Glutamatergic neuron (in vitro differentiated cells): Measurements from ENCODE around the gene HTR1D. TPM values are rescaled to one million over a fixed set of nuclear protein-coding genes. Genes with fewer than 3 reads are reported as not detected.

Experiments
- DNase-seq: peaks from one replicate; pipeline ENCODE4 v3.0.0; 2022
- H3K27ac Mint-ChIP-seq: one replicate; pipeline ENCODE4 v1.8.0; 2020; ENCODE audit warnings: mild to moderate bottlenecking, mixed read lengths, inconsistent platforms; ENCODE audit not compliant: unreplicated experiment
- H3K27me3 Mint-ChIP-seq: one replicate; pipeline ENCODE4 v1.8.0; 2020; ENCODE audit warnings: mild to moderate bottlenecking, moderate library complexity, mixed read lengths, inconsistent platforms; ENCODE audit not compliant: unreplicated experiment
- H3K36me3 Mint-ChIP-seq: one replicate; pipeline ENCODE4 v1.8.0; 2020; ENCODE audit warnings: mild to moderate bottlenecking, mixed read lengths, inconsistent platforms; ENCODE audit not compliant: unreplicated experiment
- H3K4me1 Mint-ChIP-seq: one replicate; pipeline ENCODE4 v1.8.0; 2020; ENCODE audit warnings: mild to moderate bottlenecking, low read depth, mixed read lengths, inconsistent platforms; ENCODE audit not compliant: unreplicated experiment
- H3K4me3 Mint-ChIP-seq: one replicate; pipeline ENCODE4 v1.8.0; 2020; ENCODE audit warnings: mild to moderate bottlenecking, mixed read lengths, inconsistent platforms; ENCODE audit not compliant: unreplicated experiment
- H3K9me3 Mint-ChIP-seq: one replicate; pipeline ENCODE4 v1.8.0; 2020; ENCODE audit warnings: mild to moderate bottlenecking, moderate library complexity, mixed read lengths, inconsistent platforms; ENCODE audit not compliant: unreplicated experiment
- CTCF ChIP-seq: fragments of 200-600 bp; sonication (generic); IDR thresholded peaks from one replicate; pipeline ENCODE4 v1.5.0; 2021; ENCODE audit not compliant: partially characterized antibody, unreplicated experiment
- total RNA-seq: library from RNA; stranded (reverse); fragmentation: NEBNext Ultra II Directional; extraction: Animal tissue kit (Norgen Biotek cat#: 25700); gene quantifications from one replicate; pipeline ENCODE4 v1.2.1, GENCODE V29; 2021; ENCODE audit not compliant: unreplicated experiment

HTR1D gene
- total RNA-seq, 1 donor from 2014 or later = 0.20 TPM

- Mint-ChIP-seq H3K36me3 (no peaks in the 10 kb centered on the region), H3K4me3 (no peak overlapping the region), H3K27me3 (peaks cover 3% of the 10 kb centered on the region), H3K9me3 (no peaks in the 10 kb centered on the region), H3K4me1 (peaks cover 10% of the 10 kb centered on the region), H3K27ac (no peak overlapping the region)
- DNase-seq = no peak
- TF ChIP-seq CTCF = no peak
Measured at GRCh38 chr1:23148084-23148483, 69.2 kb downstream of the HTR1D start.

Other genes starting within 250 kb of the HTR1D start
- gene LACTBL1, start 244.6 kb downstream of the HTR1D start, total RNA-seq = not detected
- not detected for gene TEX46, start 201.7 kb downstream of the HTR1D start, total RNA-seq
- gene KDM1A, start 198.0 kb downstream of the HTR1D start, total RNA-seq = 301 TPM
- gene LUZP1, start 48.6 kb downstream of the HTR1D start, total RNA-seq = 32.0 TPM
- gene HNRNPR, start 126.8 kb upstream of the HTR1D start, total RNA-seq = 189 TPM
- 13.3 TPM for gene ZNF436, start 152.3 kb upstream of the HTR1D start, total RNA-seq
- 0.83 TPM for gene TCEA3, start 207.2 kb upstream of the HTR1D start, total RNA-seq